H1 (cell line): Measurements from ENCODE around the gene NWD2. TPM values are rescaled to one million over a fixed set of nuclear protein-coding genes. Genes with fewer than 3 reads are reported as not detected.

ENCODE experiments used
- CTCF ChIA-PET: fragments of 300-600 bp; sonication (Branson Sonifier 250); formaldehyde crosslinking; loops from one replicate; lab custom pipeline; 2021; ENCODE audit not compliant: partially characterized antibody; lab: Charles Lee
- POLR2A ChIA-PET: fragments of 300-600 bp; sonication (Branson Sonifier 250); formaldehyde crosslinking; loops from one replicate; lab custom pipeline; 2021; ENCODE audit warnings: inconsistent platforms; ENCODE audit not compliant: partially characterized antibody; lab: Charles Lee
- DNase-seq, 2 experiments: peaks; one replicate each; pipeline versions ENCODE4 v3.0.0 to v3.0.0-alpha.2; 2010 to 2022; ENCODE audit warnings: low spot score in 2 of 2, low read depth in 1 of 2, mixed read lengths in 1 of 2
- FAIRE-seq: peaks from 2 replicates; lab custom pipeline; 2011; peaks lifted over from hg19 to GRCh38; lab: Jason Lieb, UNC
- H2AFZ ChIP-seq: 2 replicates; pipeline ENCODE4 v1.8.1; 2012; ENCODE audit warnings: low read length, inconsistent platforms
- H2AK5ac ChIP-seq: 2 replicates; pipeline ENCODE4 v1.6.1; 2013; ENCODE audit warnings: low read depth, low read length
- H2BK120ac ChIP-seq: replicated peaks from 2 replicates; pipeline ENCODE3; 2013; ENCODE audit warnings: low read depth, low read length, inconsistent platforms
- H2BK12ac ChIP-seq: 2 replicates; pipeline ENCODE4 v1.6.1; 2013; ENCODE audit warnings: low read depth, low read length
- H2BK15ac ChIP-seq: 2 replicates; pipeline ENCODE4 v1.6.1; 2013; ENCODE audit warnings: low read length
- H2BK20ac ChIP-seq: 2 replicates; pipeline ENCODE4 v1.6.1; 2013; ENCODE audit warnings: low read length
- H2BK5ac ChIP-seq: 2 replicates; pipeline ENCODE4 v1.6.1; 2013; ENCODE audit warnings: low read depth, low read length
- H3K14ac ChIP-seq: 2 replicates; pipeline ENCODE4 v1.6.1; 2013; ENCODE audit warnings: inconsistent platforms; ENCODE audit not compliant: insufficient read length
- H3K18ac ChIP-seq: 2 replicates; pipeline ENCODE4 v1.6.1; 2013; ENCODE audit warnings: low read length; ENCODE audit errors: extremely low read depth
- H3K23ac ChIP-seq: 2 replicates; pipeline ENCODE4 v1.6.1; 2013; ENCODE audit warnings: inconsistent platforms; ENCODE audit not compliant: insufficient read length
- H3K23me2 ChIP-seq: 2 replicates; pipeline ENCODE4 v1.6.1; 2013; ENCODE audit warnings: low read depth, low read length
- H3K27ac ChIP-seq: 2 replicates; pipeline ENCODE4 v1.6.1; 2011; ENCODE audit warnings: low read depth, low read length, inconsistent platforms
- H3K27me3 ChIP-seq, 4 experiments: replicated peaks in 1 of 4; 1 replicate in 1 of 4; 2 replicates in 3 of 4; pipeline versions ENCODE4 v1.6.1 to v1.8.1; 2011 to 2013; ENCODE audit warnings: low read length in 3 of 4, mild to moderate bottlenecking in 3 of 4, inconsistent platforms in 2 of 4, mixed read lengths in 2 of 4, moderate library complexity in 1 of 4; ENCODE audit not compliant: control insufficient read depth in 3 of 4, insufficient read depth in 3 of 4; ENCODE audit errors: extremely low read depth in 1 of 4
- H3K36me3 ChIP-seq, 4 experiments: 2 replicates each; pipeline versions ENCODE4 v1.6.1 to v1.8.1; 2011 to 2013; ENCODE audit warnings: mild to moderate bottlenecking in 4 of 4, low read length in 3 of 4, moderate library complexity in 2 of 4, control low read depth in 1 of 4, inconsistent platforms in 1 of 4; ENCODE audit not compliant: insufficient read depth in 4 of 4, control insufficient read depth in 2 of 4
- H3K4ac ChIP-seq: replicated peaks from 2 replicates; pipeline ENCODE3; 2013; ENCODE audit warnings: low read length, low read depth, mixed read lengths, inconsistent platforms; ENCODE audit not compliant: insufficient read length
- H3K4me1 ChIP-seq, 4 experiments: replicated peaks in 1 of 4; 1 replicate in 1 of 4; 2 replicates in 3 of 4; pipeline versions ENCODE4 v1.6.1 to v1.8.1; 2011 to 2013; ENCODE audit warnings: low read length in 3 of 4, inconsistent platforms in 2 of 4, mixed read lengths in 1 of 4; ENCODE audit not compliant: insufficient read depth in 4 of 4, control insufficient read depth in 3 of 4
- H3K4me2 ChIP-seq, 2 experiments: 2 replicates each; pipeline versions ENCODE4 v1.6.1 to v1.8.1; 2011 to 2013; ENCODE audit warnings: low read depth in 2 of 2, low read length in 2 of 2, control low read depth in 1 of 2, inconsistent platforms in 1 of 2, mild to moderate bottlenecking in 1 of 2; ENCODE audit not compliant: insufficient read depth in 1 of 2
- H3K4me3 ChIP-seq, 4 experiments: fragments of 200-600, 300-600 bp in 1 of 4; sonication (generic), shearing (Covaris generic), sonication (Bioruptor Twin) in 1 of 4; 2 replicates each; pipeline versions ENCODE4 v1.5.1 to v1.8.1; 2011 to 2016; ENCODE audit warnings: low read length in 4 of 4, low read depth in 3 of 4, control low read depth in 2 of 4, inconsistent platforms in 2 of 4, mild to moderate bottlenecking in 2 of 4, mixed read lengths in 1 of 4, moderate library complexity in 1 of 4; ENCODE audit not compliant: insufficient read depth in 2 of 4; ENCODE audit errors: extremely low read depth in 1 of 4
- H3K56ac ChIP-seq: replicated peaks from 2 replicates; pipeline ENCODE3; 2013; ENCODE audit warnings: low read depth, mild to moderate bottlenecking, mixed read lengths, low read length, inconsistent platforms; ENCODE audit not compliant: insufficient read length
- H3K79me1 ChIP-seq: 2 replicates; pipeline ENCODE4 v1.6.1; 2013; ENCODE audit warnings: low read depth, low read length, control low read depth
- H3K79me2 ChIP-seq, 2 experiments: 2 replicates each; pipeline versions ENCODE4 v1.6.1 to v1.8.1; 2012 to 2013; ENCODE audit warnings: low read length in 2 of 2, mild to moderate bottlenecking in 2 of 2, inconsistent platforms in 1 of 2; ENCODE audit not compliant: insufficient read depth in 2 of 2, control insufficient read depth in 1 of 2
- H3K9ac ChIP-seq, 4 experiments: replicated peaks in 1 of 4; 1 replicate in 1 of 4; 2 replicates in 3 of 4; pipeline versions ENCODE4 v1.6.1 to v1.8.1; 2011 to 2013; ENCODE audit warnings: low read depth in 3 of 4, low read length in 3 of 4, control low read depth in 2 of 4, mild to moderate bottlenecking in 2 of 4, moderate library complexity in 2 of 4, inconsistent platforms in 1 of 4; ENCODE audit errors: extremely low read depth in 1 of 4
- H3K9me3 ChIP-seq, 2 experiments: 2 replicates each; pipeline versions ENCODE4 v1.6.1 to v1.8.1; 2012 to 2013; ENCODE audit warnings: mild to moderate bottlenecking in 2 of 2, moderate library complexity in 2 of 2, control low read depth in 1 of 2, inconsistent platforms in 1 of 2, low read depth in 1 of 2, low read length in 1 of 2, mixed read lengths in 1 of 2; ENCODE audit not compliant: insufficient read depth in 2 of 2
- H4K20me1 ChIP-seq, 2 experiments: replicated peaks in 1 of 2; 2 replicates each; pipeline versions ENCODE3 to v1.8.1; 2011 to 2013; ENCODE audit warnings: inconsistent platforms in 2 of 2, low read length in 2 of 2, mild to moderate bottlenecking in 1 of 2; ENCODE audit not compliant: insufficient read depth in 2 of 2, control insufficient read depth in 1 of 2
- H4K5ac ChIP-seq: 2 replicates; pipeline ENCODE4 v1.6.1; 2013; ENCODE audit warnings: low read length, low read depth, mixed read lengths, inconsistent platforms; ENCODE audit not compliant: insufficient read length
- H4K8ac ChIP-seq: 2 replicates; pipeline ENCODE4 v1.8.0; 2013; ENCODE audit warnings: mild to moderate bottlenecking, moderate library complexity, low read length, inconsistent platforms; ENCODE audit not compliant: insufficient read depth; ENCODE audit errors: extremely low read depth
- H4K91ac ChIP-seq: replicated peaks from 2 replicates; pipeline ENCODE3; 2013; ENCODE audit warnings: low read length, mixed read lengths, inconsistent platforms; ENCODE audit not compliant: insufficient read length
- BRCA1 ChIP-seq: IDR thresholded peaks from 2 replicates; pipeline ENCODE4 v1.6.1; 2012; ENCODE audit warnings: low read depth, low read length, improper control_type of control experiment
- CBX5 ChIP-seq: fragments of 300-800, 300-1000 bp; sonication (generic); IDR thresholded peaks from 2 replicates; pipeline ENCODE4 v1.7.1; 2016; ENCODE audit warnings: antibody characterized with exemption, low read length, low read depth
- CHD1 ChIP-seq: IDR thresholded peaks from 2 replicates; pipeline ENCODE4 v1.6.1; 2012; ENCODE audit warnings: low read depth, low read length, improper control_type of control experiment
- CHD2 ChIP-seq: IDR thresholded peaks from 2 replicates; pipeline ENCODE4 v1.6.1; 2012; ENCODE audit warnings: low read length, improper control_type of control experiment
- EP300 ChIP-seq, 2 experiments: IDR thresholded peaks; 1 replicate in 1 of 2; 2 replicates in 1 of 2; pipeline ENCODE4 v1.6.1; 2011 to 2012; ENCODE audit warnings: low read depth in 2 of 2, low read length in 2 of 2, mild to moderate bottlenecking in 2 of 2, borderline replicate concordance in 1 of 2, inconsistent platforms in 1 of 2, moderate library complexity in 1 of 2
- HDAC2 ChIP-seq, 2 experiments: fragments of 300-600 bp in 1 of 2; sonication (generic) in 1 of 2; IDR thresholded peaks; 2 replicates each; pipeline ENCODE4 v1.6.1; 2011 to 2012; ENCODE audit warnings: low read depth in 2 of 2, low read length in 2 of 2, mild to moderate bottlenecking in 2 of 2, moderate library complexity in 2 of 2, borderline replicate concordance in 1 of 2, inconsistent platforms in 1 of 2
- KDM4A ChIP-seq: IDR thresholded peaks from one replicate; pipeline ENCODE4 v1.7.1; 2012; ENCODE audit warnings: low read depth, mild to moderate bottlenecking, moderate library complexity, low read length, inconsistent platforms; ENCODE audit not compliant: severe bottlenecking
- KDM5A ChIP-seq: fragments of 200-600 bp; IDR thresholded peaks from 2 replicates; pipeline ENCODE4 v1.7.1; 2012; ENCODE audit warnings: mild to moderate bottlenecking, low read length, inconsistent platforms, mixed read lengths
- PHF8 ChIP-seq: fragments of 200-600 bp; sonication (generic); conservative IDR thresholded peaks from 2 replicates; pipeline ENCODE4 v1.7.1; 2012; ENCODE audit warnings: low read depth, mild to moderate bottlenecking, inconsistent platforms, low read length, moderate library complexity
- POLR2AphosphoS5 ChIP-seq: IDR thresholded peaks from 2 replicates; pipeline ENCODE4 v1.6.1; 2011; ENCODE audit warnings: low read depth, low read length
- SP4 ChIP-seq: IDR thresholded peaks from 2 replicates; pipeline ENCODE4 v1.6.1; 2012; ENCODE audit warnings: low read length, inconsistent platforms
- WGBS, 2 experiments: shearing (Covaris generic) in 1 of 2; methylation state at CpG; one replicate each; pipeline versions ENCODE4 v1.1.6 to v1.1.7; 2013 to 2015; ENCODE audit warnings: low lambda C conversion rate in 2 of 2, mixed read lengths in 2 of 2, inconsistent platforms in 1 of 2, low coverage in 1 of 2, missing lambda C conversion rate in 1 of 2; ENCODE audit not compliant: insufficient replicate concordance in 2 of 2, insufficient coverage in 1 of 2, insufficient read length in 1 of 2; ENCODE audit errors: extremely low coverage in 1 of 2, missing lambda C conversion rate in 1 of 2; 5-methylcytosine and 5-hydroxymethylcytosine counted together
- polyA plus RNA-seq, 7 experiments: library from polyadenylated mRNA; depleted of rRNA in 3 of 7; stranded (reverse) in 5 of 7; unstranded in 2 of 7; fragments of >200 nt in 5 of 7; fragments of 200-250 nt in 2 of 7; gene quantifications; 1 replicate in 5 of 7; 2 replicates in 1 of 7; 4 replicates in 1 of 7; pipeline versions ENCODE4 v1.2.1 to v1.2.3, GENCODE V29; 2011 to 2013; ENCODE audit warnings: missing spikeins in 2 of 7, mixed read lengths in 2 of 7
- total RNA-seq: library from RNA; stranded (reverse); fragmentation: NEBNext Ultra II Directional; extraction: Animal tissue kit (Norgen Biotek cat#: 25700); gene quantifications from 2 replicates; pipeline ENCODE4 v1.2.1, GENCODE V29; 2021

Gene NWD2
- total and polyA plus RNA-seq, 2 of the 8 experiments (the other 6 are each of a cell fraction or from before 2014, with no cell fraction given) = under 0.01 TPM; not detected in 1

DNA sequence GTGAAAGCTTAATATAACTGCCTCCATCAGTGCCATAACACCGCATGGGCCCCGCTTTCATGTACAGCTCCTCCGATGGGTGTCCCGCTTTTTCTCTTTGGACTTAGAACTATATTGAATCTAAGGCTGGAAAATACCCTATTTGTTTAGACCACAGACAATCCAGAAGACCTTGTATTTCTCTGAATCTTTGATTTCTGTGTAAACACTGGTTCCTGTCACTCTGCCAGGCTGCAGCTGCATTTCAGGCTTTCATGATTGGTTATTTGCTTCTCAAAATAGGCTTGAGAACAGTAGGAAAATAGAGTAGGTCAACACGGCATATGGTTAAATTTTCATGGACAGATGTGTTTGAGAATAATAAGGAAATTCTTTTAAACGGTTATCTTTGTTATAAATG is 80.0 kb downstream of the NWD2 start:
- FAIRE-seq = no peak
- Histone ChIP-seq H3K4me2 (no peak overlapping the region), H2AK5ac (no peak overlapping the region), H3K4ac (no peak overlapping the region), H3K23me2 (no peaks in the 10 kb centered on the region), H4K8ac (no peak overlapping the region), H3K14ac (no peak overlapping the region), H3K9ac (no peak overlapping the region), H4K91ac (no peak overlapping the region), H2BK20ac (no peak overlapping the region), H4K20me1 (no peaks in the 10 kb centered on the region), H2BK120ac (no peak overlapping the region), H4K5ac (no peak overlapping the region), H3K4me3 (no peak overlapping the region), H3K18ac (no peak overlapping the region), H2BK15ac (no peak overlapping the region), H3K79me2 (no peaks in the 10 kb centered on the region), H2BK12ac (no peak overlapping the region)
- POLR2A ChIA-PET = no interaction called here
- CTCF ChIA-PET = interaction anchor here (1.0 kb wide), 1 partner anchor 9 kb away, joined by 3 read pairs; no protein-coding TSS in a partner anchor
- TF ChIP-seq CHD1 = no peak
- no peak for TF ChIP-seq BRCA1
- TF ChIP-seq CHD2 = no peak
- no peak for TF ChIP-seq HDAC2 (IDR thresholded peaks at IDR 0.05; ENCODE audit: borderline replicate concordance in 1 of 2, low read depth in 2 of 2, low read length in 2 of 2)
- TF ChIP-seq CBX5 = no peak
- no peak for TF ChIP-seq KDM4A
- TF ChIP-seq PHF8 = no peak
- TF ChIP-seq POLR2AphosphoS5 = no peak
- TF ChIP-seq KDM5A = no peak
- TF ChIP-seq EP300 (IDR thresholded peaks at IDR 0.05; ENCODE audit: borderline replicate concordance in 1 of 2, low read depth in 2 of 2, low read length in 2 of 2) = no peak
- no peak for TF ChIP-seq SP4
- TF ChIP-seq, all 59 proteins: peak for 0
- DNase-seq = no peak
- WGBS, 2 experiments = 89% methylated on average over 6 of the region's 6 CpGs; no CpG with 5 or more reads in 1 of the 2 experiments
- H3K27ac ChIP-seq = no peak overlapping the region
- H3K79me1 ChIP-seq = no peaks in the 10 kb centered on the region
- H2BK5ac ChIP-seq = no peak overlapping the region
- H3K9me3 ChIP-seq = no peaks in the 10 kb centered on the region
- no peak overlapping the region for H3K56ac ChIP-seq
- H3K27me3 ChIP-seq = no peaks in the 10 kb centered on the region
- no peaks in the 10 kb centered on the region for H3K36me3 ChIP-seq
- H3K23ac ChIP-seq = no peak overlapping the region
- H2AFZ ChIP-seq = no peak overlapping the region
- peaks cover 0 to 5% (median 0%) of the 10 kb centered on the region in 4 experiments; a peak in 1 of 7 replicates for H3K4me1 ChIP-seq
